ENCODE measurements around the gene CFC1.
"Not testable (repeated sequence)": the region's sequence is repeated elsewhere in the genome, so short reads cannot be mapped to it uniquely, and the experiment has no call there.

CFC1 gene

DNA sequence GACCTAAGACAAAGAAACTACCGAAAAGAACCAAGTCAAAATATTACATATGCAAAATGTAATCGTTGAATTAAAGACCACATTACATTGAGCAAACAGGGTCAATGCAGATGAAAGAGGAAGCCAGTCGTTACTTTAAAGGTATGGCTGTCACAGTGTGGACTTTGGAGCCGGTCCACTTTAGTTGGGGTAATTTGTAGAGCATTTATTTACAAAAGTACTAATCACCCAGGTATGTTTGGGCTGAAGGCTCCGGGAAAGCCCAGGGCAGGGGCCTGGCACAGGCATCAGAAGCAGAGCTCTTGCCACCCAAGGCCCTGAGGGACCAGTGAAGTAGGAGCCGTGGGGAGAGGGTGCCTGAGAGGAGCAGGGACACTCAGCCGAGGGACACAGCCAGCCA, 15.8 kb downstream of the CFC1 start:
- DNase-seq (ENCODE audit: low read depth) = not testable (repeated sequence)

DNA sequence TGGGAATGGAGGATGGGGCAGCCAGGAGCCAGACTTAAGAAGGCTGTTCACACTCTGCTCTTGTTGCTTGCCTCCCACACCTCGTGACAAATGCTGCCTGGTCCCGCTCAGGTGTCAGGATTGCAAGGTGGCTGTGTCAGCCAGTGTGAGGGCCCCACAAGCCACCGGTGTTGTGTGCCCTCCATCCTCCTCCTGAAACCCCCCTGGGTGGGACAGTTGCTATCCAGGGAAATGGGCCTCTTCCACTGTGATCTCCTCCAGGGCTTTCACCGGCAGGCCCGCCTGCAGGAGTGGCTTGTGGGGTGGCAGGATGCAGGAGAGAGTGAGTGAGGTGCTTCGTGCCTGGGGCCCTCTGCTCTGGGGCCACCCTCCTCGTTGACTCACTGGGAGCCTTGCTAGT, 16.4 kb downstream of the CFC1 start:
- not testable (repeated sequence) for DNase-seq (ENCODE audit: low read depth)

DNA sequence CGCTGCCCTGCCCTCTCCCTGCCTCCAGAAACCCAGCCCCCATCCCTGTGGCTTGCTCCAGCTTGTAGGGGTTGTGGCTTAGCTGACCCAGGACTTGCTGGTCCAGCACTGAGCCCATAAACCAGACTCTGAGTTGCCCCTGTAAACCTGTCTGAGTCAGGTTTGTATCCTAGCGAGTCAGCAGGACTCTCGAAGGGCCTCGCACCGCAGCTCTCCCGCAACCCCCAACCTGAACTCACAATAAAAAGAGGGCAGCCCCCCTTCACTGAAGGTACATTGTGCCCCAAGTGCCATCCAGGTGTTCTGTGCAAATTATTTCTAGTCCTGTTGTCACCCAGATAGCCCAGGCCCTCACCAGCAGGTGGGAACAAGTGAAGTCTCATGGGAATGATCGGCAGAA, 17.9 kb downstream of the CFC1 start:
- not testable (repeated sequence) for DNase-seq (ENCODE audit: low read depth)

DNA sequence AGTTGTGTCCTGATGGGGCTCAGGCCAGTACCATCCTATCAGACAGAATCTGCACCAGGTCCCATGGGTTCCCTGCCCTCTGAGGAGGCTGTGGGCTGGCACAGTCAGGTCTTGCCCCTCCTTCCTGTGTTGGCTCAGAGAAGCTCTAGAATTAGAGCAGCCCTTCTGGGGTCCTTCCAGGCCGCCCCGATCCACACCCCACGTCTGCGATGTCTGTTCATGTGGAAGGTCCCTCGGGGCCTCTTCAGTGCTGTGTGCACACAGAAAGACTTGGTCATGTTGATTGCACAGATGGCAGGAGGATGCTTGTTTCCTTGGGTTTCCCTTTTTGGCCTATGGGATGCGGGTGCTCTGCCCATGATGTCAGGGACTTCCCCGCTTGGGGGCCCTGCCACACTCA, 20.3 kb downstream of the CFC1 start:
- not testable (repeated sequence) for DNase-seq (ENCODE audit: low read depth)

DNA sequence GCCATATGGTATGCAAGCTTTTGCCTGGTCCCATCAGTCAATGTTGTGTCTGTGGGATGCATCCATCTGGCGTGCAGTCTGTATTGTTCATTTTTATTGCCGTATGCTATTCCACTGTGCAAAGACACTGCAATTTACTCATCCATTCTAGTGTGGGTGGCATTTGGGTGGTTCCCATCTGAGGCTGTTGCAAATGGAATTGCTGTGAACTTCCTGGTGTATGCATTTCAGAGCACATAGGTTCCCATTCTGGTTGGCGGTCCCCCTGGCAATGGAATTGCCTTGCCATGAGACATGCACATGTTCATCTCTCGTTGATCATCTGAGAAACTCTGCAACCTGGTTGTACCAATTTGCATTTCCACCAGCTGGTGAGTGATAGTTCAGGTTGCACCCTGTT, 21.8 kb downstream of the CFC1 start:
- DNase-seq (ENCODE audit: low read depth) = not testable (repeated sequence)

DNA sequence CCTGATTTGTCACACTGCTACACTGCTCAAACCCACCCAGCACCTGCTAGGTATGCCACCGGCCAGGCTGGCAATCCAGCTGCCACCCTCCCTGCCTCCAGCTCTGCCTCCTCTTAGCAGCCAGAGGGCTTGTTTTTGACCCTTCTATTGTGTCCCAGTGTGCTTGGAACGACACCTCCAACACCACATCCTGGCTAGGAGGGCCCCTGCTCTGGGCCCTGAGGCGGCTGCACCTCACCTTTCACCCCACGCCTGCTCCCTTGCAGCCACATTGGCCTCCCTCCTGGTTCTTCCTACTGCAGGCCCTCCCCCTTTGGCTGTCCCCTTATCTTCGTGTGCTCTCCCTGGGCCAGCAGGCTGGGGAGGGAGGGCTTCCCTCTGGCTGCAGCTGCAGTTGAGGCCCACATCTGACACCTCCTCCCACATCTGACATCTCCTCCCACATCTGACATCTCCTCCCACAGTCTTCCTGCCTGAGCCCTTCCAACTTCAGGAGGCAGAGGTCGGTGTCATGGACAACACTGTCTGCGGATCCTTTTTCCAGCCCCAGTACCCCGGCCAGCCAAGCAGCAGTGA, 23.1 kb downstream of the CFC1 start:
- DNase-seq (ENCODE audit: low read depth) = not testable (repeated sequence)

DNA sequence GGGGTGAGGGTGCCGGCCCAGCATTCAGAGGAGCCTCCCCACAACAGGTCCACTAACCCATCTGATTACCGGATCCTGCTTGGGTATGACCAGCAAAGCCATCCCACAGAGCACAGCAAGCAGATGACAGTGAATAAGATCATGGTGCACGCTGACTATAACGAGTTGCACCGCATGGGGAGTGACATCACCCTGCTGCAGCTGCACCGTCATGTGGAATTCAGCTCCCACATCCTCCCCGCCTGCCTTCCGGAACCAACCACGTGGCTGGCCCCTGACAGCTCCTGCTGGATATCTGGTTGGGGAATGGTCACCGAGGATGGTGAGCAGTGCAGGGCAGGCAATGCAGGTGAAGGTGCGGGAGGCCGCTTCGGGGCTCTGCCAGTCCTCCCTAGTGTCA, 25.1 kb downstream of the CFC1 start:
- not testable (repeated sequence) for DNase-seq (ENCODE audit: low read depth)

DNA sequence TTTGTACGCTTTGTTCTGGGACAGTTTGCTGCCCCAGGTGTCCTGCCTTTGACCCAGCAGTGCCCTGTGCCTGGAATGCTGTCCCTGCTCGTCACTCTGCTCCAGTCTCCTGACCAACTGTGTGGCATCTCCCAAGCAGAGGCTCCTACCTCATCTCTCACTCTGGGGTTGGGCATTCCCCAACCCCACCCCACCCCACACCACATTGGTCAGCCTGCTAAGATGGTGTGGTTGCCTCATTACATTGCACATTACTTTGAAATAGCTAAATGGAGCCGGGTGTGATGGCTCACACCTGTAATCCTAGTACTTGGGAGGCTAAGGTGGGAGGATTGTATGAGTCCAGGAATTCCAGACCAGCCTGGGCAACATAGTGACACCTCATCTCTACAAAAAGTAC, 27.4 kb downstream of the CFC1 start:
- not testable (repeated sequence) for DNase-seq (ENCODE audit: low read depth)

DNA sequence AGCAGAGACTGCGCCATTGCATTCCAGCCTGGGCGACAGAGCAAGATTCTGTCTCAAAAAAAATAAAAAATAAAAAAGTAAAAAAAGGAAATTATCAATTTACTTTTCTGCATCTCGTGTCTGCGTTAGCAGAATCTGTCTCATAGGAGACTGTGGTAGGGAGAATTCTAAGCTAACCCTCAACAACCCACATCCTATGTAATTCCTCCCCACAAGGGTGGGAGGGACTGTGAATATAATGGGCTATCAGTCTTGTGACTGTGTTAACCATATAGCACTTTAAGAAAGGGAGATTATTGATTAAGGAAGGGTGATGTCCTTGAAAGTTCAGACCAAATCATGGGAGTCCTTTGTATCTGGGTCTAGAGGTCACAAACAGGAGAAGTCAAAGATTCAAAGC, 33.2 kb downstream of the CFC1 start:
- not testable (repeated sequence) for DNase-seq (ENCODE audit: low read depth)

DNA sequence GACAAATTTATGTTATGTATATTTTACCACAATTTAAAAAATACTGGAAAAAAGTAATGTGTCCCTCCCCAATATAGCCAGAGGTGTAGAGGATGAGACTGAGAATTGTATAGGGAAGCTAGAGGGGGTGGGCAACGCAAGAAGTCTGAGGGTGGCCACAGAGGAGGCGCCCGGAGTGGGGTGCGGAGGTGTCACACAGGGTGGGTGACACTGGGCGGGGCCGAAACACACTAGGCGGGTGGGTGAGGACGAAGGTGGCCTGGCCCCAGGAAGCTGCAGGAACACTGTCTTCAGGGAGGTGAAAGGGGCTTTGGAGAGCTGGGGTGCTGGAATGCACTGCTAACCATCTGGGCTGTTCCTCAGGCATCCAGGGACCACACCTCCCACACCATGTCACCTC, 42.9 kb downstream of the CFC1 start:
- not testable (repeated sequence) for DNase-seq (ENCODE audit: low read depth)

DNA sequence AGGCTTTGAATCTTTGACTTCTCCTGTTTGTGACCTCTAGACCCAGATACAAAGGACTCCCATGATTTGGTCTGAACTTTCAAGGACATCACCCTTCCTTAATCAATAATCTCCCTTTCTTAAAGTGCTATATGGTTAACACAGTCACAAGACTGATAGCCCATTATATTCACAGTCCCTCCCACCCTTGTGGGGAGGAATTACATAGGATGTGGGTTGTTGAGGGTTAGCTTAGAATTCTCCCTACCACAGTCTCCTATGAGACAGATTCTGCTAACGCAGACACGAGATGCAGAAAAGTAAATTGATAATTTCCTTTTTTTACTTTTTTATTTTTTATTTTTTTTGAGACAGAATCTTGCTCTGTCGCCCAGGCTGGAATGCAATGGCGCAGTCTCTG, 45.2 kb downstream of the CFC1 start:
- DNase-seq (ENCODE audit: low read depth) = not testable (repeated sequence)

DNA sequence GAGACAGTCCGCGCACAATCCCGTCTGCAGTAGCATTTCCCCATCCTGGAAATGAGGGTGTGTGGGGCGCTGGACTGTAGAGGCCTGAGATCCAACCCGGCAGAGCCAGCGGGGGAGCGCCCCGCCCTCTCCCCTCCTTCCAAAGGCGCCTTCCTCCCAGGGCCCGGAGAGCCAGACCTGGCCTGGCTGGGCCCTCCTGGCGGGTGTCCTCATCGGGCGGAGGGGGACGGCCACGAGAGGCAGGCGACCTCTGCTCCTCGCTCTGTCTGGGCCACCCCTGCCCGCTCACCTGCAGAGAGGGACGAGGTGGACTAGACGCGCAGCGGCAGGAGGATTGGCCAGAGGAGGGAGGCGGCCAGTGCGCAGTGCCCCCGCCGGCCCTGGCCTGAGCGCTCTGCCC, 49.9 kb downstream of the CFC1 start:
- not testable (repeated sequence) for DNase-seq (ENCODE audit: low read depth)

DNA sequence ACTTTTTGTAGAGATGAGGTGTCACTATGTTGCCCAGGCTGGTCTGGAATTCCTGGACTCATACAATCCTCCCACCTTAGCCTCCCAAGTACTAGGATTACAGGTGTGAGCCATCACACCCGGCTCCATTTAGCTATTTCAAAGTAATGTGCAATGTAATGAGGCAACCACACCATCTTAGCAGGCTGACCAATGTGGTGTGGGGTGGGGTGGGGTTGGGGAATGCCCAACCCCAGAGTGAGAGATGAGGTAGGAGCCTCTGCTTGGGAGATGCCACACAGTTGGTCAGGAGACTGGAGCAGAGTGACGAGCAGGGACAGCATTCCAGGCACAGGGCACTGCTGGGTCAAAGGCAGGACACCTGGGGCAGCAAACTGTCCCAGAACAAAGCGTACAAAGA, 51.0 kb downstream of the CFC1 start:
- DNase-seq (ENCODE audit: low read depth) = not testable (repeated sequence)

DNA sequence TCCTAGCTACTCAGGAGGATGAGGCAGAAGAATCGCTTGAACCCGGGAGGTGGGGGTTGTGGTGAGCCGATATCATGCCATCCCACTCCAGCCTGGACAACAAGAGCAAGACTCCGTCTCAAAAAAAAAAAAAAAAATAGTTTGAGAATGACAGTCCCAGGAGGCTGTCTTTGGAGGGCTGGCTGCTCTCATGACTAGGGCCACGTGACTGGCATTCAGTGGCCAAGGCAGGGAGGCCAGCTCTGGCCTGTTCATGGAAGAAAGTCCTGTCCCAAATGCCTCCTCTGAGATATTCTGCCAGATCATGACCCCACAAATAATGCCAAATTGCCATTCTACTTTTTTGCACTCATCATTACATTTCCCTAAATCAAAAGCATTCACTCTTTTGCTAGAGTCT, 54.4 kb downstream of the CFC1 start:
- not testable (repeated sequence) for DNase-seq (ENCODE audit: low read depth)

DNA sequence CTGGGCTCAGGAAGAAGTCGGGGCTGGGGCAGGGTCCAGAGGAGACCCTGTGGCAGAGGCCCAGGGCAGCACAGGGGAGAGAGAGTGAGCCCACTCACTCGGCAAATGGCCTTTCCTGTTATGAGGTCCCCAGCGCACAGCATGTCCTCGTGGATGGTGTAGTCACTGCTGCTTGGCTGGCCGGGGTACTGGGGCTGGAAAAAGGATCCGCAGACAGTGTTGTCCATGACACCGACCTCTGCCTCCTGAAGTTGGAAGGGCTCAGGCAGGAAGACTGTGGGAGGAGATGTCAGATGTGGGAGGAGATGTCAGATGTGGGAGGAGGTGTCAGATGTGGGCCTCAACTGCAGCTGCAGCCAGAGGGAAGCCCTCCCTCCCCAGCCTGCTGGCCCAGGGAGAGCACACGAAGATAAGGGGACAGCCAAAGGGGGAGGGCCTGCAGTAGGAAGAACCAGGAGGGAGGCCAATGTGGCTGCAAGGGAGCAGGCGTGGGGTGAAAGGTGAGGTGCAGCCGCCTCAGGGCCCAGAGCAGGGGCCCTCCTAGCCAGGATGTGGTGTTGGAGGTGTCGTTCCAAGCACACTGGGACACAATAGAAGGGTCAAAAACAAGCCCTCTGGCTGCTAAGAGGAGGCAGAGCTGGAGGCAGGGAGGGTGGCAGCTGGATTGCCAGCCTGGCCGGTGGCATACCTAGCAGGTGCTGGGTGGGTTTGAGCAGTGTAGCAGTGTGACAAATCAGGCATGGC, 55.4 kb downstream of the CFC1 start:
- DNase-seq (ENCODE audit: low read depth) = not testable (repeated sequence)

DNA sequence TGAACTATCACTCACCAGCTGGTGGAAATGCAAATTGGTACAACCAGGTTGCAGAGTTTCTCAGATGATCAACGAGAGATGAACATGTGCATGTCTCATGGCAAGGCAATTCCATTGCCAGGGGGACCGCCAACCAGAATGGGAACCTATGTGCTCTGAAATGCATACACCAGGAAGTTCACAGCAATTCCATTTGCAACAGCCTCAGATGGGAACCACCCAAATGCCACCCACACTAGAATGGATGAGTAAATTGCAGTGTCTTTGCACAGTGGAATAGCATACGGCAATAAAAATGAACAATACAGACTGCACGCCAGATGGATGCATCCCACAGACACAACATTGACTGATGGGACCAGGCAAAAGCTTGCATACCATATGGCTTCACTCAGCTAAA, 56.6 kb downstream of the CFC1 start:
- DNase-seq (ENCODE audit: low read depth) = not testable (repeated sequence)
